HG02840 (cell line): ENCODE measurements around the gene CYP1A2.

Experiments used
- ATAC-seq: cut with Tn5 transposase; IDR thresholded peaks from one replicate; pipeline ENCODE4 v1.9.1; 2021; ENCODE audit warnings: mild to moderate bottlenecking, moderate library complexity, moderate number of reproducible peaks; ENCODE audit not compliant: unreplicated experiment, low FRiP score

Gene CYP1A2

DNA sequence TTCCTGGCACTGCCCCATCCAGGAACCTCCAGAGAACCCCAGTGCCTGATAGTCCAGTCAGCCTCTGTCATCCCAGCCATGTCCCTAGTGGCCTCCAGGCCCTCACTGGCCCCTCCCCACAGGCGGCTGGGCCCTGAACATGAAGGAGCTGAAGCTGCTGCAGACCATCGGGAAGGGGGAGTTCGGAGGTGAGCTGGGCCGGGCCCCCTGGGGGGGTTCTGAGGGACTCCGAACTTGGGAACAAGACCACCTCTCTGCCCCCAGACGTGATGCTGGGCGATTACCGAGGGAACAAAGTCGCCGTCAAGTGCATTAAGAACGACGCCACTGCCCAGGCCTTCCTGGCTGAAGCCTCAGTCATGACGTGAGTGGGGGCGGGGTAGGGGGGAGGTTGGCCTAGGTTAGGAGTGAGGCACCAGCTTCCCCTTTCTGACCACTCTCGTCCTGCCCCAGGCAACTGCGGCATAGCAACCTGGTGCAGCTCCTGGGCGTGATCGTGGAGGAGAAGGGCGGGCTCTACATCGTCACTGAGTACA lies 52.0 kb downstream of the CYP1A2 start:
- ATAC-seq: no peak

DNA sequence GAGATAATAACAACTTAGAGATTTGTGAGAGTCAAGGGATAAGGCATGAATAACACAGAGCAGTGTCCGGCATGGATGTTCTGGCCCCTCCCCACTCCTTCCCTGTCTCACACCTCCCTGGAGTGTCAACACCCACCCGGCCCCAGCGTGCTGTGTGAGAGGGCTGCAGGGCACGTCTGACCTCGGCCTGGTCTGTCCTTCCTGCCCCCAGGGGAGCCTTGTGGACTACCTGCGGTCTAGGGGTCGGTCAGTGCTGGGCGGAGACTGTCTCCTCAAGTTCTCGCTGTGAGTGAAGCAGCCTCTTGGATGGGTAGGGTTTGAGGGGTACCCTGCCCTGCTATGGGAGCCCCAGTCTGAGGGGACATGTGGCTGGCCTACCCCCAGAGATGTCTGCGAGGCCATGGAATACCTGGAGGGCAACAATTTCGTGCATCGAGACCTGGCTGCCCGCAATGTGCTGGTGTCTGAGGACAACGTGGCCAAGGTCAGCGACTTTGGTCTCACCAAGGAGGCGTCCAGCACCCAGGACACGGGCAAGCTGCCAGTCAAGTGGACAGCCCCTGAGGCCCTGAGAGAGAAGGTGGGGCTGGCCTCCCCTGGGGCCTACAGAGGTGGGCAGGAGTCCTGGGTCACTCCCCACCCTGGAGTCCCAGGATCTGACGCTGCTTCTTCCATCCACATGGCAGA lies 52.8 kb downstream of the CYP1A2 start:
- no peak for ATAC-seq

DNA sequence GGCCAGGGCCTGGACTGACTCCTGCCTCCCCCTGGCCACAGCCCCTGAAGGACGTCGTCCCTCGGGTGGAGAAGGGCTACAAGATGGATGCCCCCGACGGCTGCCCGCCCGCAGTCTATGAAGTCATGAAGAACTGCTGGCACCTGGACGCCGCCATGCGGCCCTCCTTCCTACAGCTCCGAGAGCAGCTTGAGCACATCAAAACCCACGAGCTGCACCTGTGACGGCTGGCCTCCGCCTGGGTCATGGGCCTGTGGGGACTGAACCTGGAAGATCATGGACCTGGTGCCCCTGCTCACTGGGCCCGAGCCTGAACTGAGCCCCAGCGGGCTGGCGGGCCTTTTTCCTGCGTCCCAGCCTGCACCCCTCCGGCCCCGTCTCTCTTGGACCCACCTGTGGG lies 53.6 kb downstream of the CYP1A2 start:
- ATAC-seq: no peak

DNA sequence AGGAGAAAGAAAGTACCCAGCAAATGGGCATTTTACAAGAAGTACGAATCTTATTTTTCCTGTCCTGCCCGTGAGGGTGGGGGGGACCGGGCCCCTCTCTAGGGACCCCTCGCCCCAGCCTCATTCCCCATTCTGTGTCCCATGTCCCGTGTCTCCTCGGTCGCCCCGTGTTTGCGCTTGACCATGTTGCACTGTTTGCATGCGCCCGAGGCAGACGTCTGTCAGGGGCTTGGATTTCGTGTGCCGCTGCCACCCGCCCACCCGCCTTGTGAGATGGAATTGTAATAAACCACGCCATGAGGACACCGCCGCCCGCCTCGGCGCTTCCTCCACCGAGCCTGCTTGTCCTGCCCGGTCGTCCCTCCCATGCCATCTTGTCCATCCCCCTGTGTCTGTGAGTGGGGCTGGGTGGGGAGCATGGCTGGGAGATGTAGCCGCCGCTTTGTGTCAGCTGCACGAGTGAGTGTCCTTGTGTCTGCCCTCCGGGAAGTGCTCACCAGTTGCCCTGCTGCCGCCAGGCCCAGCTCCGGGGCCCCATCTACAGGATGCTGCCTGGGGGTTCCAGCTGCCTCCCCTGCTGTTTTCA lies 54.3 kb downstream of the CYP1A2 start:
- no peak for ATAC-seq

DNA sequence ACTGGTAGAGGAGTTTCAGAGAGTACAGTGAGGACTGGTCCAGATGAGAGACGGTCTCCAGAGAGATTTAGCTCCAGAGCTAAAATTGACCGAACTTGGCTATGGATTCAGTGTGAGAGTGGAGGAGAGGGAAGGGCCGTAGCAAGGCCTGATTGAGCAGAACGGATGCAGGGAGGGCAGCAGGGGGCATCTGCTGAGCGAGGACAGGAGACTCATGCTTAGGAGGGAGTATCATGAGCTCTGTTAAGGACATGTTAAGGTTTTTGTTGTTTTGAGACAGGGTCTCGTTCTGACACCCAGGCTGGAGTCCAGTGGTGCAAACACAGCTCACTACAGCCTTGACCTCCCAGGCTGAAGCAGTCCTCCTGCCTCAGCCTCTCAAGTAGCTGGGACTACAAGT lies 56.3 kb downstream of the CYP1A2 start:
- no peak for ATAC-seq
